ENCODE results near the gene INO80B. TPM values are rescaled to one million over a fixed set of nuclear protein-coding genes. Genes with fewer than 3 reads are reported as not detected.

The INO80B gene
- total RNA-seq, 1 experiment from 2014 or later: 24.0 TPM

- no peaks in the 10 kb centered on the region for H4K20me1 ChIP-seq (ENCODE audit: insufficient read depth)
- H3K9me3 ChIP-seq (ENCODE audit: control insufficient read depth in 1 of 2, insufficient read depth in 1 of 2, low read depth in 1 of 2, low read length in 2 of 2): no peaks in the 10 kb centered on the region
- no peak for TF ChIP-seq FOSL1 (IDR thresholded peaks at IDR 0.05; ENCODE audit: low read depth)
- no peak for TF ChIP-seq CBX3 (IDR thresholded peaks at IDR 0.05; ENCODE audit: low read depth)
- TF ChIP-seq REST (IDR thresholded peaks at IDR 0.05; ENCODE audit: low read depth): no peak
- TF ChIP-seq YY1 (IDR thresholded peaks at IDR 0.05; ENCODE audit: extremely low read depth, insufficient replicate concordance, low read depth, low read length): no peak
- TF ChIP-seq MAX (IDR thresholded peaks at IDR 0.05): no peak
- TF ChIP-seq EZH2phosphoT487 (IDR thresholded peaks at IDR 0.05; ENCODE audit: borderline replicate concordance): no peak
- no peak for TF ChIP-seq SRF (IDR thresholded peaks at IDR 0.05; ENCODE audit: low read depth)
- TF ChIP-seq TCF7L2 (IDR thresholded peaks at IDR 0.05; ENCODE audit: borderline replicate concordance, extremely low read depth, insufficient read depth, insufficient read length): no peak
- no peak for TF ChIP-seq ZNF274 (IDR thresholded peaks at IDR 0.05; ENCODE audit: low read depth, low read length)
- no peak for TF ChIP-seq CTCF (IDR thresholded peaks at IDR 0.05 in 2 of 3, conservative IDR thresholded peaks at IDR 0.05 in 1 of 3; ENCODE audit: borderline replicate concordance in 1 of 3, insufficient read depth in 1 of 3, low read depth in 2 of 3, low read length in 2 of 3)
- H3K79me2 ChIP-seq (ENCODE audit: insufficient read depth, low read length): peaks cover 17% of the 10 kb centered on the region; the same call in 1 of the 2 replicates
- POLR2A ChIA-PET: interaction anchor here (1.2 to 2.0 kb wide), 6 partner anchors 9 to 49 kb away, joined by 3 to 21 read pairs (median 8); partner anchors contain the start of genes MRPL53 and PCGF1
- no peaks in the 10 kb centered on the region for H3K27me3 ChIP-seq (ENCODE audit: insufficient read depth, low read length)
- BruUV-seq (replicated peaks): no TSS peak
- H3K9ac ChIP-seq (ENCODE audit: low read length): peak overlapping the region; percentile 82
- peaks cover 12 to 42% of the 10 kb centered on the region in 2 experiments for H3K4me1 ChIP-seq (ENCODE audit: control insufficient read depth in 1 of 2, insufficient read depth in 2 of 2, low read length in 2 of 2)
- peaks cover 6 to 19% of the 10 kb centered on the region in 2 experiments; a peak in 2 of 4 replicates for H3K36me3 ChIP-seq (ENCODE audit: control insufficient read depth in 1 of 2, insufficient read depth in 2 of 2, low read length in 2 of 2)
- no peak overlapping the region for H2AFZ ChIP-seq (ENCODE audit: low read depth, low read length, poor library complexity, severe bottlenecking)
- ATAC-seq (no peak), DNase-seq (ENCODE audit: low read depth, low spot score) (no peak)
- CTCF ChIA-PET: interaction anchor here (1.2 kb wide), 2 partner anchors 15 to 632 kb away, joined by 3 to 6 read pairs; no protein-coding TSS in a partner anchor
- RAD21 ChIA-PET (ENCODE audit: low non-redundant PET in 1 of 2, low total read pairs in 2 of 2, uncharacterized antibody in 2 of 2, unreplicated experiment in 2 of 2): interaction anchor here in 1 of 2 experiments (0.7 kb wide), 1 partner anchor 16 kb away, joined by 3 read pairs; no protein-coding TSS in a partner anchor
- peak overlapping the region; percentile 70 to 98 for H3K4me3 ChIP-seq (replicated peaks in 1 of 2; ENCODE audit: low read depth in 1 of 2, low read length in 2 of 2)
- peak overlapping the region; percentile 98 for H3K4me2 ChIP-seq (ENCODE audit: low read length)
- H3K27ac ChIP-seq (ENCODE audit: low read depth, low read length): peak overlapping the region; percentile 55
- no peaks in the 10 kb centered on the region for H3K9me2 ChIP-seq (ENCODE audit: insufficient read depth)
- intact Hi-C loops (cut with micrococcal nuclease): loop anchor here (1.0 to 10.0 kb wide), 2 partner anchors 24 to 1224 kb away; partner anchors contain the start of genes CCT7, PRADC1 and TTC31
Measured at GRCh38 chr2:74458938-74459363, 4.1 kb downstream of the INO80B start.

All from HCT116 (cell line).